Hepatocyte (in vitro differentiated cells): Measurements from ENCODE around the gene NPHP4. TPM values are rescaled to one million over a fixed set of nuclear protein-coding genes. Genes with fewer than 3 reads are reported as not detected.

Source experiments
- DNase-seq: peaks from one replicate; pipeline ENCODE4 v3.0.0-alpha.2; 2016; ENCODE audit warnings: low spot score
- H2AFZ ChIP-seq: fragments of 200-600 bp; sonication (generic); 2 replicates; pipeline ENCODE4 v1.6.0; 2016; ENCODE audit warnings: antibody characterized with exemption, mild to moderate bottlenecking
- H3K27ac ChIP-seq: fragments of 200-600 bp; sonication (generic); 2 replicates; pipeline ENCODE4 v1.5.1; 2016; ENCODE audit warnings: mild to moderate bottlenecking
- H3K27me3 ChIP-seq: fragments of 200-600 bp; sonication (generic); 2 replicates; pipeline ENCODE4 v1.6.1; 2016
- H3K36me3 ChIP-seq: fragments of 200-600 bp; sonication (generic); replicated peaks from 2 replicates; pipeline ENCODE4 v1.5.1; 2016; ENCODE audit warnings: low read depth; ENCODE audit not compliant: insufficient read depth
- H3K4me1 ChIP-seq: fragments of 200-600 bp; sonication (generic); 2 replicates; pipeline ENCODE4 v1.5.1; 2016; ENCODE audit warnings: mild to moderate bottlenecking, moderate library complexity; ENCODE audit not compliant: insufficient read depth
- H3K4me2 ChIP-seq: fragments of 200-600 bp; sonication (generic); 2 replicates; pipeline ENCODE4 v1.6.0; 2016
- H3K4me3 ChIP-seq: fragments of 200-600 bp; sonication (generic); 2 replicates; pipeline ENCODE4 v1.5.1; 2016; ENCODE audit warnings: mild to moderate bottlenecking
- H3K79me2 ChIP-seq: fragments of 200-600 bp; sonication (generic); 2 replicates; pipeline ENCODE4 v1.6.0; 2017; ENCODE audit warnings: mild to moderate bottlenecking
- H3K9me2 ChIP-seq: fragments of 200-600 bp; sonication (generic); replicated peaks from 2 replicates; pipeline ENCODE4 v1.6.0; 2017; ENCODE audit warnings: mild to moderate bottlenecking; ENCODE audit not compliant: insufficient read depth
- H3K9me3 ChIP-seq: fragments of 200-600 bp; sonication (generic); 2 replicates; pipeline ENCODE4 v1.5.1; 2016; ENCODE audit warnings: low read depth, mild to moderate bottlenecking
- H4K20me1 ChIP-seq: fragments of 200-600 bp; sonication (generic); 2 replicates; pipeline ENCODE4 v1.6.0; 2016; ENCODE audit warnings: mild to moderate bottlenecking; ENCODE audit not compliant: insufficient read depth, poor library complexity, severe bottlenecking
- EZH2 ChIP-seq: fragments of 200-600 bp; sonication (generic); IDR thresholded peaks from 2 replicates; pipeline ENCODE4 v1.6.1; 2016; ENCODE audit warnings: antibody characterized with exemption, mild to moderate bottlenecking, borderline replicate concordance
- EZH2phosphoT487 ChIP-seq: fragments of 200-600 bp; sonication (generic); IDR thresholded peaks from one replicate; pipeline ENCODE4 v1.6.1; 2018; ENCODE audit warnings: antibody characterized with exemption, mild to moderate bottlenecking, low read depth, moderate library complexity; ENCODE audit not compliant: unreplicated experiment, severe bottlenecking
- WGBS: methylation state at CpG from one replicate; pipeline ENCODE4 v1.1.6; 2016; ENCODE audit warnings: low lambda C conversion rate; ENCODE audit errors: missing lambda C conversion rate; 5-methylcytosine and 5-hydroxymethylcytosine counted together
- polyA plus RNA-seq: library from polyadenylated mRNA; unstranded; fragments of >200 nt; fragmentation: Nextera tagmentation; extraction: Ambion mirVana; gene quantifications from 2 replicates; pipeline ENCODE4 v1.2.1, GENCODE V29; 2016
- total RNA-seq: library from RNA; depleted of rRNA; stranded (reverse); fragments of >200 nt; gene quantifications from 2 replicates; pipeline ENCODE4 v1.2.3, GENCODE V29; 2014
- TF ChIP-seq, protein P1 (sequence below): fragments of 200-600 bp; sonication (generic); IDR thresholded peaks from 2 replicates; pipeline ENCODE4 v1.5.1; 2016; ENCODE audit warnings: antibody characterized with exemption, mild to moderate bottlenecking; ENCODE audit not compliant: poor library complexity

NPHP4 gene
- total and polyA plus RNA-seq, 2 experiments from 2014 or later: 5.6 to 6.0 TPM

DNA sequence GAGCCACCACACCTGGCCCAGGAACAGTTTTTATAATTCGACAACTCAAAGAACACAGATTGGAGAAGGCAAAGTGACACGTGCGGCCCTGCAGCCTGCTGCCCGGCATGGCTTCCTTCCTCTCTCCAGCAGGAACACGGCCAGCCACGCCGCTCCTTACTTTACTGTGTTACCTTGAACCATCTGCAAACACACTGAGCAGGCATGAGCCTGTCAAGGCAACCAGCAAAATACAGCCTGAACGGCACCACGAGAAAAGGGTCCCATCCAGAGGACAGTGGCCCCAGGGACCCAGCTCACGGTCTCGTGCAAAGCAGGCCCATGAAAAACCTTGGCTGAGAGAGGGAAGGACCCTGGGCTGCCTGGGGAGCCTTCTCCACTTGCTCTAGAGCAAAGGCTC is 38.8 kb downstream of the NPHP4 start:
- Histone ChIP-seq H3K4me1 (no peaks in the 10 kb centered on the region), H2AFZ (no peak overlapping the region), H3K27ac (no peak overlapping the region)

DNA sequence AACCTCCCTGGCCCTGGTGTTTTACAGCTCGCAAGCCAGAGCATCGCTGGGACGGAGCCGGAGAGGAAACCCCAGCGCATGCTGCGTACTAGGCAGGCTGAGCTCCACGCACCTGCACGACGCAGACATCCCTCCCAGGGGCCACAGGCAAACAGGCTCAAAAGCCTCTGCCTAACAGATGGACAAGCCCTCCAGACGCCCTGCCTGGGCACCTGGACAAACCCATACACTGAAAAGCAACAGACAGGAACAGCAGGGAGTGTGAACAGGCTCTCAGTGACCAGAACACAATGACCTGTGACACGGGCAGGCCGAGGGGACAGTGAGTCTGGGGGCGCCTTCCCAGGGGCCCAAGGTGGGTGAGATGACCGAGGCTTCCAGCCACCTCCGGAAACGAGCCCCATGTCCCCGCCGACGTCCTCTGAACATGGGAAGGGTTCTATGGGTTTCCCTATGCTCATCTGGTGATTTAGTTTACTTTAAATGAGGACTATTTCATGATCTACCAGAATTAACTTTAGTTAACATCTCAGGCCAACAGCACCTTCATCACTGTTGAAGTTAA is 40.3 kb downstream of the NPHP4 start:
- no peaks in the 10 kb centered on the region for H3K9me2 ChIP-seq
- no peak overlapping the region for H3K4me3 ChIP-seq
- H3K27ac ChIP-seq: no peak overlapping the region
- no peaks in the 10 kb centered on the region for H3K27me3 ChIP-seq
- H3K36me3 ChIP-seq: no peaks in the 10 kb centered on the region
- no peaks in the 10 kb centered on the region for H3K9me3 ChIP-seq
- no peak overlapping the region for H3K4me2 ChIP-seq
- H2AFZ ChIP-seq: no peak overlapping the region
- TF ChIP-seq, protein P1, sequence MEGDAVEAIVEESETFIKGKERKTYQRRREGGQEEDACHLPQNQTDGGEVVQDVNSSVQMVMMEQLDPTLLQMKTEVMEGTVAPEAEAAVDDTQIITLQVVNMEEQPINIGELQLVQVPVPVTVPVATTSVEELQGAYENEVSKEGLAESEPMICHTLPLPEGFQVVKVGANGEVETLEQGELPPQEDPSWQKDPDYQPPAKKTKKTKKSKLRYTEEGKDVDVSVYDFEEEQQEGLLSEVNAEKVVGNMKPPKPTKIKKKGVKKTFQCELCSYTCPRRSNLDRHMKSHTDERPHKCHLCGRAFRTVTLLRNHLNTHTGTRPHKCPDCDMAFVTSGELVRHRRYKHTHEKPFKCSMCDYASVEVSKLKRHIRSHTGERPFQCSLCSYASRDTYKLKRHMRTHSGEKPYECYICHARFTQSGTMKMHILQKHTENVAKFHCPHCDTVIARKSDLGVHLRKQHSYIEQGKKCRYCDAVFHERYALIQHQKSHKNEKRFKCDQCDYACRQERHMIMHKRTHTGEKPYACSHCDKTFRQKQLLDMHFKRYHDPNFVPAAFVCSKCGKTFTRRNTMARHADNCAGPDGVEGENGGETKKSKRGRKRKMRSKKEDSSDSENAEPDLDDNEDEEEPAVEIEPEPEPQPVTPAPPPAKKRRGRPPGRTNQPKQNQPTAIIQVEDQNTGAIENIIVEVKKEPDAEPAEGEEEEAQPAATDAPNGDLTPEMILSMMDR: no peak
- TF ChIP-seq EZH2phosphoT487 (no peak), EZH2 (no peak)
- no peaks in the 10 kb centered on the region for H3K79me2 ChIP-seq
- WGBS: 95% methylated on average over 19 of the region's 19 CpGs
- H3K4me1 ChIP-seq: no peaks in the 10 kb centered on the region
- no peaks in the 10 kb centered on the region for H4K20me1 ChIP-seq
- DNase-seq: no peak

More for the DNA sequence above, 38.8 kb downstream of the NPHP4 start:
- Histone ChIP-seq H3K79me2 (no peaks in the 10 kb centered on the region), H3K4me3 (no peak overlapping the region), H3K9me2 (no peaks in the 10 kb centered on the region), H3K27me3 (no peaks in the 10 kb centered on the region), H4K20me1 (no peaks in the 10 kb centered on the region), H3K9me3 (no peaks in the 10 kb centered on the region), H3K4me2 (no peak overlapping the region), H3K36me3 (no peaks in the 10 kb centered on the region)
- WGBS: 96% methylated on average over 11 of the region's 11 CpGs
- no peak for TF ChIP-seq EZH2phosphoT487
- TF ChIP-seq EZH2: no peak
- TF ChIP-seq, protein P1: no peak
- DNase-seq: no peak

DNA sequence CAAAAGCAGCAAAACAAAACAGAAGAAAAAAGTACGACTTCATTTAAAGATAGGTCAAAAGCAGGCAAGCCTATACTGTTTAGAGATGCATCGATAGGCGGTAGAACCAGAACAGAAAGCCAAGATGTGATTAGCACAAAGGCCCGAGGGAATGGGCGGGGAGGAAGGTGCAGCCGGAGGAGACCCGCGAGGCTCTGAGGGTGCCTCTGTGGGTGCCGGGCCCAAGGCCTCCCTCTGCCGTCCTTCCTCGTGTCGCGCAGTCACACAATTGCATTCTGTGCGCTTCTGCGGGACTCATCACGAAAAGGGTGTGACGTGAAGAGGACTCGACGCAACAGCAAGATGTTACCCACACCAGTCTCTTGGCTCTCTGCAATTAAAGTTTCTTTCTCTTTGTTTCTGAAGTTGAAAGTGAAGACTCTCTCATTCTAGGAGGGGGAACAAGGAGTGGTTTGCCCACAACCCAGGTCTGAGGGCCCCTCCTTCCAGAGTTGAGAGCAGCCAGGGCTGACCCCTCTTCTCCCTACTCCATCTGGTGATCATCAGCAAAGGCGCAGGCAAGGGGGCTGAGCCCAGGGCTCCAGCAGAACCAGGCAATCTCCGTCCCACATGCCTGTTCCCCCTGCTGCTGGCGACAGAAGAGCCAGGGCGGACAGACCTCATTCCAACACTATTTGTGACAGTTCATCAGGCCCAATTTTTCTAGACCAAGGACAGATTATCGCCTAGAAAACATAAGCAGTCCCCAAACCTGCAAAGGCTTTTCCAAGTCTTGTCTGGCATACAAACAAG is 41.0 kb downstream of the NPHP4 start:
- no peak overlapping the region for H3K27ac ChIP-seq
- H3K36me3 ChIP-seq: no peaks in the 10 kb centered on the region
- H3K4me2 ChIP-seq: no peak overlapping the region
- no peaks in the 10 kb centered on the region for H3K4me1 ChIP-seq
- no peak for TF ChIP-seq EZH2phosphoT487
- TF ChIP-seq, protein P1: no peak
- no peak for TF ChIP-seq EZH2
- H3K27me3 ChIP-seq: no peaks in the 10 kb centered on the region
- no peak overlapping the region for H2AFZ ChIP-seq
- no peak overlapping the region for H3K4me3 ChIP-seq
- no peak for DNase-seq
- H3K79me2 ChIP-seq: no peaks in the 10 kb centered on the region
- H3K9me2 ChIP-seq: no peaks in the 10 kb centered on the region
- 94% methylated on average over 24 of the region's 24 CpGs for WGBS
- no peaks in the 10 kb centered on the region for H3K9me3 ChIP-seq
- H4K20me1 ChIP-seq: no peaks in the 10 kb centered on the region
